Trophoblast cell (in vitro differentiated cells and primary cell): ENCODE results near the gene MMP25.
"Not testable (repeated sequence)": the region's sequence is repeated elsewhere in the genome, so short reads cannot be mapped to it uniquely, and the experiment has no call there.

Source experiments
- DNase-seq, 2 donors: peaks; one replicate each; pipeline ENCODE4 v3.0.0-alpha.2; 2016
- H2AFZ ChIP-seq: 2 replicates; pipeline ENCODE4 v1.6.1; 2013; ENCODE audit warnings: low read length, moderate library complexity, mild to moderate bottlenecking; ENCODE audit not compliant: insufficient read depth, poor library complexity
- H2AK5ac ChIP-seq: 2 replicates; pipeline ENCODE4 v1.6.1; 2013; ENCODE audit warnings: mild to moderate bottlenecking, low read length
- H2BK120ac ChIP-seq: 2 replicates; pipeline ENCODE4 v1.6.1; 2013; ENCODE audit warnings: low read length, mild to moderate bottlenecking, moderate library complexity; ENCODE audit not compliant: insufficient read depth, poor library complexity
- H2BK12ac ChIP-seq: 2 replicates; pipeline ENCODE4 v1.6.1; 2013; ENCODE audit warnings: mild to moderate bottlenecking, low read length, moderate library complexity
- H2BK5ac ChIP-seq: 2 replicates; pipeline ENCODE4 v1.6.1; 2013; ENCODE audit warnings: low read length, low read depth, moderate library complexity, mild to moderate bottlenecking; ENCODE audit not compliant: poor library complexity
- H3K14ac ChIP-seq: 2 replicates; pipeline ENCODE4 v1.6.1; 2013; ENCODE audit warnings: mild to moderate bottlenecking, low read length
- H3K18ac ChIP-seq: 2 replicates; pipeline ENCODE4 v1.6.1; 2013; ENCODE audit warnings: mild to moderate bottlenecking, low read length
- H3K23ac ChIP-seq: 2 replicates; pipeline ENCODE4 v1.6.1; 2013; ENCODE audit warnings: low read length
- H3K27ac ChIP-seq: 2 replicates; pipeline ENCODE4 v1.5.1; 2013; ENCODE audit warnings: low read depth, mild to moderate bottlenecking, inconsistent platforms, low read length, moderate library complexity
- H3K27me3 ChIP-seq: 2 replicates; pipeline ENCODE4 v1.6.1; 2013; ENCODE audit warnings: inconsistent platforms, mild to moderate bottlenecking, low read length, moderate library complexity; ENCODE audit not compliant: insufficient read depth
- H3K36me3 ChIP-seq, 2 experiments: 1 replicate in 1 of 2; 2 replicates in 1 of 2; pipeline ENCODE4 v1.6.1; 2013; ENCODE audit warnings: low read length in 2 of 2, mild to moderate bottlenecking in 2 of 2, moderate library complexity in 1 of 2; ENCODE audit not compliant: insufficient read depth in 2 of 2, control insufficient read depth in 1 of 2
- H3K4ac ChIP-seq: 2 replicates; pipeline ENCODE4 v1.6.1; 2013; ENCODE audit warnings: low read depth, mild to moderate bottlenecking, low read length, moderate library complexity
- H3K4me1 ChIP-seq, 2 experiments: 1 replicate in 1 of 2; 2 replicates in 1 of 2; pipeline ENCODE4 v1.6.1; 2013; ENCODE audit warnings: low read length in 2 of 2, mild to moderate bottlenecking in 2 of 2, moderate library complexity in 1 of 2; ENCODE audit not compliant: insufficient read depth in 2 of 2, control insufficient read depth in 1 of 2
- H3K4me2 ChIP-seq: 2 replicates; pipeline ENCODE4 v1.6.1; 2013; ENCODE audit warnings: inconsistent platforms, mild to moderate bottlenecking, low read length, moderate library complexity
- H3K4me3 ChIP-seq: 2 replicates; pipeline ENCODE4 v1.5.1; 2013; ENCODE audit warnings: mild to moderate bottlenecking, low read depth, low read length, inconsistent platforms
- H3K79me1 ChIP-seq: one replicate; pipeline ENCODE4 v1.6.1; 2013; ENCODE audit warnings: low read length
- H3K79me2 ChIP-seq: 2 replicates; pipeline ENCODE4 v1.6.1; 2013; ENCODE audit warnings: low read length, mild to moderate bottlenecking; ENCODE audit not compliant: control insufficient read depth, insufficient read depth, poor library complexity
- H3K9ac ChIP-seq: 2 replicates; pipeline ENCODE4 v1.6.1; 2013; ENCODE audit warnings: mild to moderate bottlenecking, low read length
- H3K9me3 ChIP-seq: 2 replicates; pipeline ENCODE4 v1.6.1; 2013; ENCODE audit warnings: low read depth, mild to moderate bottlenecking, control low read depth, inconsistent platforms, low read length; ENCODE audit not compliant: insufficient read depth
- H4K12ac ChIP-seq: 2 replicates; pipeline ENCODE4 v1.6.1; 2013; ENCODE audit warnings: low read depth, mild to moderate bottlenecking, low read length, moderate library complexity
- H4K8ac ChIP-seq: 2 replicates; pipeline ENCODE4 v1.6.1; 2013; ENCODE audit warnings: low read depth, mild to moderate bottlenecking, low read length, moderate library complexity
- H4K91ac ChIP-seq: one replicate; pipeline ENCODE4 v1.6.1; 2013; ENCODE audit warnings: low read depth, mild to moderate bottlenecking, low read length, moderate library complexity
- WGBS: extraction: QIAGEN DNeasy Blood & Tissue Kit; methylation state at CpG from one replicate; pipeline ENCODE4 v1.1.7; 2013; ENCODE audit warnings: missing lambda C conversion rate; ENCODE audit not compliant: insufficient read length, insufficient coverage; ENCODE audit errors: extremely low coverage; 5-methylcytosine and 5-hydroxymethylcytosine counted together

The MMP25 gene

DNA sequence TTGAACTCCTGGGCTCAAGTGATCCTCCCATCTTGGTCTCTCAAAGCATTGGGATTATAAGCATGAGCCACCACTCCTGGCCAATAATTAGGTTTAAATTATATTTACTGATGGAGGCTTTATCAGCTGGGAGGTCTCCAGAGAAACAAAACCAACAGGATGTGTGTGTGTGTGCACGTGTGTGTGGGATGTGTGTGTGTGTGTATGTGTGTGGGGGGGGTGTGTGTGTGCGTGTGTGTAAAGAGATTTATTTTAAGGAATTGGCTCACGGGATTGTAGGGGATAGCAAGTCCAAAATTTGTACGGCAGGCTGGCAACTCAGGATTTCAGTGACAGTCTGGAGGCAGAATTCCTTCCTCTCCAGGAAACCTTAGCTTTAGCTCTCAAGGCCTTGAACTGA lies 4.6 kb downstream of the MMP25 start:
- Histone ChIP-seq H3K79me1 (no peaks in the 10 kb centered on the region), H3K36me3 (peaks cover 2 to 7% of the 10 kb centered on the region in 2 experiments), H3K4me3 (no peak overlapping the region), H4K12ac (no peak overlapping the region), H3K4me2 (no peak overlapping the region), H3K14ac (no peak overlapping the region), H3K18ac (no peak overlapping the region), H2BK120ac (no peak overlapping the region), H3K9me3 (no peaks in the 10 kb centered on the region), H3K27ac (no peak overlapping the region), H4K8ac (no peak overlapping the region), H3K23ac (no peak overlapping the region), H3K4me1 (peaks cover 1 to 5% of the 10 kb centered on the region in 2 experiments), H2AFZ (no peak overlapping the region), H3K27me3 (peaks cover 21% of the 10 kb centered on the region), H2AK5ac (no peak overlapping the region), H3K9ac (no peak overlapping the region), H2BK5ac (no peak overlapping the region), H3K79me2 (no peaks in the 10 kb centered on the region), H2BK12ac (no peak overlapping the region), H4K91ac (no peak overlapping the region), H3K4ac (no peak overlapping the region)
- 100% methylated on average over 2 of the region's 4 CpGs for WGBS
- no peak for DNase-seq

DNA sequence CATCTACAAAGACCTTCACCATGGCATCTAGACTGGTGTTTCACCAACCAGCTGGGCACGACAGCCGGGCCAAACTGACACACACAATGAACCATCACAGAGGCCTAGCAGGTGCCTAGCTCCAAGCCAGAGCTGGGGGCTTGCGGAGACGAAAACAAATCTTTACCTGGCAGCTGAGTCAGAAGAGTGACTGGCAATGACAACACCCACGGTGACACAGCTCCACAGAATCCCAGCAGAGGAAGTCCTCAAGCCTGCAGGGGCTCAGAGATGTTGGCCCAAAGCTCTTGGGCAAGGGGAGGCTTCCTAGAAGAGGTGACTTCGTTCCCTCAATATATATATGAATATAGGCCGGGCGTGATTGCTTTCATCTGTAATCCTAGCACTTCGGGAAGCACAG lies 5.1 kb downstream of the MMP25 start:
- H4K8ac ChIP-seq = no peak overlapping the region
- no peak overlapping the region for H3K27ac ChIP-seq
- H3K36me3 ChIP-seq = peaks cover 2 to 7% of the 10 kb centered on the region in 2 experiments
- no peak overlapping the region for H2AK5ac ChIP-seq
- H3K14ac ChIP-seq = no peak overlapping the region
- no peak overlapping the region for H2AFZ ChIP-seq
- DNase-seq = no peak
- H3K23ac ChIP-seq = no peak overlapping the region
- no peak overlapping the region for H4K91ac ChIP-seq
- H3K27me3 ChIP-seq = peaks cover 16% of the 10 kb centered on the region
- peaks cover 0 to 1% of the 10 kb centered on the region in 2 experiments for H3K4me1 ChIP-seq
- no peak overlapping the region for H3K4me3 ChIP-seq
- no peak overlapping the region for H3K4me2 ChIP-seq
- H4K12ac ChIP-seq = no peak overlapping the region
- no peak overlapping the region for H3K4ac ChIP-seq
- no peaks in the 10 kb centered on the region for H3K9me3 ChIP-seq
- no peaks in the 10 kb centered on the region for H3K79me1 ChIP-seq
- WGBS = no CpG with 5 or more reads among the region's 9 CpGs
- no peak overlapping the region for H3K9ac ChIP-seq
- H2BK120ac ChIP-seq = no peak overlapping the region
- no peak overlapping the region for H3K18ac ChIP-seq
- H3K79me2 ChIP-seq = no peaks in the 10 kb centered on the region
- no peak overlapping the region for H2BK5ac ChIP-seq
- H2BK12ac ChIP-seq = no peak overlapping the region

DNA sequence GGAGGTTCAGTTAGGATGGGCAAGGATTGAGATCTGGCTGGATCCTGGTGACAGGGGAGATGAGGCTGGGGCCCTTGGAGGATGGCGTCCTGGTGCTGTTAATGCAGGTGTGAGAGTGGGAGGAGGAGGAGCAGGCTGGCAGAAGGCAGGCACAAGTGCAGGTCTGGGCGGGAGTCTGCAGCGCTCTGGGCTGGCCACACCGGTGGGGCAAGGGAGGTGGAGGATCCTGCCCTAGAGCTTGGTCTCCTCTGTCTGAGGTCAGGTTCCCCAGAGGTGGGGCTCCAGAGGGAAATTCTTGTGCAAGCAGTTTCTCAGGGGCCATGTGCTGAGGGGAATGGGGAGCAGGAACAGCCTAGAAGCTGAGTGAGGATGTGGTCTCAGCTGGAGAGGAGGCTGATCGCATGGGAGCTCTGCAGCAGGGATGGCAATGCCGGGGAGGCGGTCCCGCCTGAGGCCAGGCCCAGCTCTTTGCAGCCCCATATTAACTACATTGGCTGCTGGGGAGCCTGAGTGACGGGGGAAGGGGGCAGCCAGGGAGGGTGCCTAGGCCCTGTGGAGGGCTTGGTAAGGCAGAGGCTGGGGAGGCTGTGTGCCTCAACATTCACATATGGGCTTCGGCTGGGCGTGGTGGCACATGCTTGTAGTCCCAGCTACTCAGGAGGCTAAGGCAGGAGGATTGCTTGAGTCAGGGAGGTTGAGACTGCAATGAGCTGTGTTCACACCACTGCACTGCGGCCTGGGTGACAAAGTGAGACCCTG lies 6.4 kb downstream of the MMP25 start:
- H3K14ac ChIP-seq, H2BK12ac ChIP-seq, H3K4me2 ChIP-seq, H3K79me2 ChIP-seq, H3K4me1 ChIP-seq, H3K4ac ChIP-seq, H3K18ac ChIP-seq, H3K27ac ChIP-seq, H2AFZ ChIP-seq, H2BK5ac ChIP-seq, H4K91ac ChIP-seq, H2BK120ac ChIP-seq, H3K79me1 ChIP-seq, H3K36me3 ChIP-seq, H3K27me3 ChIP-seq, H3K4me3 ChIP-seq, DNase-seq, H3K23ac ChIP-seq, H2AK5ac ChIP-seq, H3K9me3 ChIP-seq, H4K12ac ChIP-seq, H3K9ac ChIP-seq, H4K8ac ChIP-seq: not testable (repeated sequence)
- WGBS = no CpG with 5 or more reads among the region's 12 CpGs

DNA sequence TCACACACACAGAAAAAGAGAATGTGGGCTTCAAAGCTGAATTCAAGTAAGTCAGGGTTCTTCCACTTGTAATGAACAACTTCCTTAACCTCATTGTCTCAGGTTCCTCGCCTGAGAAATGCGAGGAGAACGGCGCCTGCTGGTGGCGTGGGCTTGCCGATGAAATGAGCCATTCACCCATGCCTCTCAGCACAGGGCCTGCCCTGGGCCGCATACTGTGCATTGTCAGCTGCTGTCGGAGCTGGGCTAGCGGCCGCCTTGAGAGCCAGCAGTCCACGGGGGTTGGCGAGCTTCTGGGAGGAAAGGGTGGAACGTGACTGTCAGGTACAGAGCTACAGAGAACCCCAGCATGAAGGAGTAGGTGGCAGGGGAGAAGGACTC lies 7.0 kb downstream of the MMP25 start:
- not testable (repeated sequence) for H4K8ac ChIP-seq, H4K91ac ChIP-seq, H3K4me2 ChIP-seq, H2AFZ ChIP-seq, H4K12ac ChIP-seq, H3K14ac ChIP-seq, H3K79me1 ChIP-seq, H2BK120ac ChIP-seq, H2AK5ac ChIP-seq, H3K4me1 ChIP-seq, H3K27me3 ChIP-seq, H2BK5ac ChIP-seq, H3K9me3 ChIP-seq, H3K9ac ChIP-seq, H3K18ac ChIP-seq, H3K27ac ChIP-seq, H3K4ac ChIP-seq, DNase-seq, H2BK12ac ChIP-seq, H3K79me2 ChIP-seq, H3K36me3 ChIP-seq, H3K4me3 ChIP-seq, H3K23ac ChIP-seq
- no CpG with 5 or more reads among the region's 13 CpGs for WGBS
